Measurements from ENCODE around the gene TENM3.

DNA sequence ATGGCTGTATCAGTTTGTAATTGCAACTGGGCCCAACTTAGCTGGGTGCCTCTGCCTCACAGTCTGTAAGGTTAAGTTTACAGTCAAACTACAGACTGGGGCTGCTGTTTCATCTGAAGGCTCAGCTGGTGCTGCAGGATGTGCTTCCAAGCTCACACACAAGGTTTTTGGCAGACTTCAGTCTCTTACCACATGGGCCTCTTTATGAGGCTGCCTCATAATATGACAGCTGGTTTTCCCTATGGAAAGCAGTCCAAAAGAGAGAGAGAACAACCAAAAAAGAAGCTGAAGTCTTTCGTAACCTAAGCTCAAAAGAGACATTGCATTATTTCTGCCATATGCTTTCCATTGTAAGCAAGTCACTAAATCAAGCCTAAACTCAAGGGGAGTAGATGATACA is 402.3 kb downstream of the TENM3 start:
- TF ChIP-seq CTCF (IDR thresholded peaks at IDR 0.05) (no peak), ZFX (IDR thresholded peaks at IDR 0.05; ENCODE audit: borderline replicate concordance) (no peak)
